Neural cell (in vitro differentiated cells): Measurements from ENCODE around the gene C6orf132. TPM values are rescaled to one million over a fixed set of nuclear protein-coding genes. Genes with fewer than 3 reads are reported as not detected.

ENCODE experiments used
- H2AFZ ChIP-seq: fragments of 200-600, 300-800 bp; sonication (generic), shearing (Covaris generic); 2 replicates; pipeline ENCODE4 v1.6.0; 2014; ENCODE audit warnings: low read depth, mild to moderate bottlenecking, antibody characterized with exemption, low read length, moderate library complexity
- H3F3A ChIP-seq: fragments of 200-600 bp; shearing (Covaris generic); 2 replicates; pipeline ENCODE4 v1.6.1; 2016; ENCODE audit warnings: mild to moderate bottlenecking, moderate library complexity, mixed read lengths, antibody characterized with exemption, low read length; ENCODE audit not compliant: insufficient read depth, poor library complexity, severe bottlenecking
- H3K27ac ChIP-seq: fragments of 200-600, 300-800 bp; sonication (generic), shearing (Covaris generic); 2 replicates; pipeline ENCODE4 v1.5.1; 2014; ENCODE audit warnings: mild to moderate bottlenecking, low read length, moderate library complexity
- H3K27me3 ChIP-seq: fragments of 300-800, 200-600 bp; sonication (generic), shearing (Covaris generic); 2 replicates; pipeline ENCODE4 v1.6.0; 2014; ENCODE audit warnings: mild to moderate bottlenecking, low read depth, low read length, moderate library complexity; ENCODE audit not compliant: insufficient read depth
- H3K36me3 ChIP-seq: fragments of 300-800, 200-600 bp; sonication (generic), shearing (Covaris generic); 2 replicates; pipeline ENCODE4 v1.5.1; 2014; ENCODE audit warnings: mild to moderate bottlenecking, antibody characterized with exemption, low read length, moderate library complexity; ENCODE audit not compliant: insufficient read depth
- H3K4me2 ChIP-seq: fragments of 300-800, 200-600 bp; sonication (generic), shearing (Covaris generic); 2 replicates; pipeline ENCODE4 v1.6.0; 2014; ENCODE audit warnings: mild to moderate bottlenecking, low read length
- H3K4me3 ChIP-seq: fragments of 300-800, 200-600 bp; sonication (generic), shearing (Covaris generic); 2 replicates; pipeline ENCODE4 v1.5.1; 2014; ENCODE audit warnings: mild to moderate bottlenecking, low read length, moderate library complexity
- H3K79me2 ChIP-seq: fragments of 200-600 bp; shearing (Covaris generic); replicated peaks from 2 replicates; pipeline ENCODE4 v1.6.0; 2014; ENCODE audit warnings: mild to moderate bottlenecking, low read length, moderate library complexity; ENCODE audit not compliant: insufficient read depth
- H3K9ac ChIP-seq: fragments of 300-800, 200-600 bp; sonication (generic), shearing (Covaris generic); 2 replicates; pipeline ENCODE4 v1.6.1; 2016; ENCODE audit warnings: mild to moderate bottlenecking, low read length, mixed read lengths
- H3K9me2 ChIP-seq: fragments of 200-600 bp; shearing (Covaris generic); 2 replicates; pipeline ENCODE4 v1.6.1; 2016; ENCODE audit warnings: mild to moderate bottlenecking, low read length, mixed read lengths; ENCODE audit not compliant: insufficient read depth
- H3K9me3 ChIP-seq: fragments of 200-600, 300-800 bp; sonication (generic), shearing (Covaris generic); 2 replicates; pipeline ENCODE4 v1.6.1; 2016; ENCODE audit warnings: mild to moderate bottlenecking, mixed run types, low read length, moderate library complexity, mixed read lengths
- H4K20me1 ChIP-seq: fragments of 200-600 bp; shearing (Covaris generic); 2 replicates; pipeline ENCODE4 v1.6.1; 2016; ENCODE audit warnings: mild to moderate bottlenecking, mixed run types; ENCODE audit not compliant: insufficient read depth
- EP300 ChIP-seq: fragments of 450-650 bp; conservative IDR thresholded peaks from 2 replicates; pipeline ENCODE4 v1.6.1; 2014; ENCODE audit warnings: antibody characterized with exemption, mild to moderate bottlenecking, moderate library complexity; ENCODE audit not compliant: poor library complexity, severe bottlenecking
- EZH2 ChIP-seq: fragments of 200-600, 300-800 bp; shearing (Covaris generic), sonication (generic); IDR thresholded peaks from 2 replicates; pipeline ENCODE4 v1.6.1; 2014; ENCODE audit warnings: antibody characterized with exemption, low read length, borderline replicate concordance, mild to moderate bottlenecking; ENCODE audit not compliant: insufficient read depth, poor library complexity, severe bottlenecking
- MXI1 ChIP-seq: fragments of 450-650 bp; conservative IDR thresholded peaks from 2 replicates; pipeline ENCODE4 v1.6.1; 2014; ENCODE audit warnings: antibody characterized with exemption, mild to moderate bottlenecking; ENCODE audit not compliant: poor library complexity, severe bottlenecking
- POLR2AphosphoS5 ChIP-seq: IDR thresholded peaks from 2 replicates; pipeline ENCODE4 v1.6.1; 2012
- RAD21 ChIP-seq: fragments of 450-650 bp; conservative IDR thresholded peaks from 2 replicates; pipeline ENCODE4 v1.6.1; 2014; ENCODE audit warnings: antibody characterized with exemption, mild to moderate bottlenecking, moderate library complexity
- REST ChIP-seq: IDR thresholded peaks from 2 replicates; pipeline ENCODE4 v1.6.1; 2012; ENCODE audit warnings: borderline replicate concordance
- SMC3 ChIP-seq: fragments of 450-650 bp; conservative IDR thresholded peaks from 2 replicates; pipeline ENCODE4 v1.6.1; 2014; ENCODE audit warnings: antibody characterized with exemption, mild to moderate bottlenecking, moderate library complexity; ENCODE audit not compliant: poor library complexity
- TAF1 ChIP-seq: IDR thresholded peaks from 2 replicates; pipeline ENCODE4 v1.6.1; 2012; ENCODE audit warnings: low read depth
- polyA plus RNA-seq: library from polyadenylated mRNA; depleted of rRNA; stranded (reverse); fragments of >200 nt; gene quantifications from 2 replicates; pipeline ENCODE4 v1.2.3, GENCODE V29; 2014
- TF ChIP-seq, protein P1 (sequence below): fragments of 450-650 bp; IDR thresholded peaks from 2 replicates; pipeline ENCODE4 v1.5.1; 2014; ENCODE audit warnings: antibody characterized with exemption, mild to moderate bottlenecking, moderate library complexity; ENCODE audit not compliant: poor library complexity, severe bottlenecking

Gene C6orf132
- polyA plus RNA-seq, 1 donor from 2014 or later = not detected

- H3K4me2 ChIP-seq = no peak overlapping the region
- no peaks in the 10 kb centered on the region for H3K36me3 ChIP-seq
- H2AFZ ChIP-seq = no peak overlapping the region
- no peaks in the 10 kb centered on the region for H3K27me3 ChIP-seq
- H3K79me2 ChIP-seq = no peaks in the 10 kb centered on the region
- H3K9ac ChIP-seq = no peak overlapping the region
- no peaks in the 10 kb centered on the region for H3K9me3 ChIP-seq
- H3K27ac ChIP-seq = no peak overlapping the region
- no peaks in the 10 kb centered on the region for H3K9me2 ChIP-seq
- no peaks in the 10 kb centered on the region for H3F3A ChIP-seq
- no peak overlapping the region for H3K4me3 ChIP-seq
- no peaks in the 10 kb centered on the region for H4K20me1 ChIP-seq
- TF ChIP-seq EZH2 (no peak), RAD21 (no peak), POLR2AphosphoS5 (no peak), REST (no peak), TAF1 (no peak), MXI1 (no peak), SMC3 (no peak), EP300 (no peak)
- TF ChIP-seq, protein P1, sequence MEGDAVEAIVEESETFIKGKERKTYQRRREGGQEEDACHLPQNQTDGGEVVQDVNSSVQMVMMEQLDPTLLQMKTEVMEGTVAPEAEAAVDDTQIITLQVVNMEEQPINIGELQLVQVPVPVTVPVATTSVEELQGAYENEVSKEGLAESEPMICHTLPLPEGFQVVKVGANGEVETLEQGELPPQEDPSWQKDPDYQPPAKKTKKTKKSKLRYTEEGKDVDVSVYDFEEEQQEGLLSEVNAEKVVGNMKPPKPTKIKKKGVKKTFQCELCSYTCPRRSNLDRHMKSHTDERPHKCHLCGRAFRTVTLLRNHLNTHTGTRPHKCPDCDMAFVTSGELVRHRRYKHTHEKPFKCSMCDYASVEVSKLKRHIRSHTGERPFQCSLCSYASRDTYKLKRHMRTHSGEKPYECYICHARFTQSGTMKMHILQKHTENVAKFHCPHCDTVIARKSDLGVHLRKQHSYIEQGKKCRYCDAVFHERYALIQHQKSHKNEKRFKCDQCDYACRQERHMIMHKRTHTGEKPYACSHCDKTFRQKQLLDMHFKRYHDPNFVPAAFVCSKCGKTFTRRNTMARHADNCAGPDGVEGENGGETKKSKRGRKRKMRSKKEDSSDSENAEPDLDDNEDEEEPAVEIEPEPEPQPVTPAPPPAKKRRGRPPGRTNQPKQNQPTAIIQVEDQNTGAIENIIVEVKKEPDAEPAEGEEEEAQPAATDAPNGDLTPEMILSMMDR = no peak
Observed at GRCh38 chr6:42156638-42157037, 14.2 kb upstream of the C6orf132 start.

GRCh38 chr6:42155293-42155692 is 12.9 kb upstream of the C6orf132 start:
- H4K20me1 ChIP-seq = no peaks in the 10 kb centered on the region
- no peak overlapping the region for H3K9ac ChIP-seq
- TF ChIP-seq REST = no peak
- TF ChIP-seq POLR2AphosphoS5 = no peak
- no peak for TF ChIP-seq EZH2
- TF ChIP-seq MXI1 = no peak
- TF ChIP-seq RAD21 = no peak
- H3K9me2 ChIP-seq = no peaks in the 10 kb centered on the region
- no peak overlapping the region for H3K4me2 ChIP-seq
- no peaks in the 10 kb centered on the region for H3F3A ChIP-seq
- H3K79me2 ChIP-seq = no peaks in the 10 kb centered on the region
- H3K27ac ChIP-seq = no peak overlapping the region
- no peaks in the 10 kb centered on the region for H3K36me3 ChIP-seq
- H3K9me3 ChIP-seq = no peaks in the 10 kb centered on the region
- H3K27me3 ChIP-seq = no peaks in the 10 kb centered on the region
- no peak overlapping the region for H3K4me3 ChIP-seq
- no peak overlapping the region for H2AFZ ChIP-seq
